Measurements from ENCODE around the gene HOXC9.

DNA sequence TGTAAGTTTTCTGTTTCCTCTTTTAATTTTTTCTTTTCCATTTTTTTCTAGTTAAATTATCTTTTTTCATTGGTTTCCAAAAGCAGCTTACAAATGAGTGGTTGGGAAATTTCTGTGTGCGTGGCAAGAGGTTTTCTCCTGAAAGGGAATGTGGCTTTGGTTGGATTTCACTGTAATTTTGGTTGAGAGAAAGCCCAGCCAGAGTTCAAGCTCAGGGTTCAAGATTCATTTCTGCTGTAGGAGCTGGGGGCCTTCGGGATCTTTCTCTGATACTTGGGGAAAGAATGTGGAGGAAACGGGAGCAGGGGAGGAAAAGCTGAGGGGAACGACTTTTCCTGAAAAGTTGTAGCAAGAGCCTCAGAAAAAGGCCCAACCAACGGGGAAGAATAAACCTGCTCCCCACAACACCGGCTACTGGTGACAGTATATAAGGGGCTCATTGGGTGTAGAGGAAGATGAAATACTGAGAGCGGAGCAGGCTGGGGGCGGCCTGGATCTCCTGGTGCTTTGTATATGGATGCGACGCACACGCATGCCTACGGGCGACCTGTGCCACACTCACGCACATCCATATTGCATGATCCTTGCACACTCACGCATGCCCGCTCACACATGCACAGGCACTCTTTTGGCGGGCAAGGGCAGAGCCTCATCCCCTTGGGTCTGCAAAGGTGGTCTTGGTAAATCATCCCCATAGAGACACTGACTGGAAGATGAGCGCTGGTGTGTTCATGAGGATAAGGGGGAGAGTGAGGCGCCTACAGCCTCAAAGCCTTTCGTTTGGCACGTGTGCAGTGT is 13.1 kb upstream of the HOXC9 start:
- TF ChIP-seq, protein P1, sequence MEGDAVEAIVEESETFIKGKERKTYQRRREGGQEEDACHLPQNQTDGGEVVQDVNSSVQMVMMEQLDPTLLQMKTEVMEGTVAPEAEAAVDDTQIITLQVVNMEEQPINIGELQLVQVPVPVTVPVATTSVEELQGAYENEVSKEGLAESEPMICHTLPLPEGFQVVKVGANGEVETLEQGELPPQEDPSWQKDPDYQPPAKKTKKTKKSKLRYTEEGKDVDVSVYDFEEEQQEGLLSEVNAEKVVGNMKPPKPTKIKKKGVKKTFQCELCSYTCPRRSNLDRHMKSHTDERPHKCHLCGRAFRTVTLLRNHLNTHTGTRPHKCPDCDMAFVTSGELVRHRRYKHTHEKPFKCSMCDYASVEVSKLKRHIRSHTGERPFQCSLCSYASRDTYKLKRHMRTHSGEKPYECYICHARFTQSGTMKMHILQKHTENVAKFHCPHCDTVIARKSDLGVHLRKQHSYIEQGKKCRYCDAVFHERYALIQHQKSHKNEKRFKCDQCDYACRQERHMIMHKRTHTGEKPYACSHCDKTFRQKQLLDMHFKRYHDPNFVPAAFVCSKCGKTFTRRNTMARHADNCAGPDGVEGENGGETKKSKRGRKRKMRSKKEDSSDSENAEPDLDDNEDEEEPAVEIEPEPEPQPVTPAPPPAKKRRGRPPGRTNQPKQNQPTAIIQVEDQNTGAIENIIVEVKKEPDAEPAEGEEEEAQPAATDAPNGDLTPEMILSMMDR (IDR thresholded peaks at IDR 0.05; ENCODE audit: low read depth, low read length), result no peak
- no peak for TF ChIP-seq POLR2A (IDR thresholded peaks at IDR 0.05; ENCODE audit: extremely low read depth, insufficient read length)
